A673 (cell line): ENCODE data around the gene ZBTB21. TPM values are rescaled to one million over a fixed set of nuclear protein-coding genes. Genes with fewer than 3 reads are reported as not detected.

Source experiments
- BruUV-seq: library from RNA; stranded (reverse); fragments of 400-500 nt; replicated peaks from 2 replicates; lab custom pipeline; 2021; lab: Mats Ljungman, UMichigan
- CTCF ChIA-PET: fragments of 300-600 bp; sonication (Branson Sonifier 250); formaldehyde crosslinking; loops from one replicate; lab custom pipeline; 2022; ENCODE audit warnings: antibody characterized with exemption; lab: Charles Lee
- POLR2A ChIA-PET: fragments of 300-600 bp; sonication (Branson Sonifier 250); formaldehyde crosslinking; loops from one replicate; lab custom pipeline; 2022; ENCODE audit warnings: antibody characterized with exemption; ENCODE audit not compliant: low non-redundant PET; lab: Charles Lee
- DNase-seq: peaks from one replicate; pipeline ENCODE4 v3.0.0-alpha.2; 2015; ENCODE audit warnings: low spot score
- H3K27ac ChIP-seq: fragments of 200-600 bp; sonication (generic); 2 replicates; pipeline ENCODE4 v1.5.1; 2016; ENCODE audit warnings: mixed run types, low read depth, mild to moderate bottlenecking, mixed read lengths, antibody characterized with exemption, low read length; ENCODE audit not compliant: poor library complexity, severe bottlenecking
- H3K27me3 ChIP-seq: fragments of 200-600 bp; sonication (generic); replicated peaks from 2 replicates; pipeline ENCODE4 v1.6.1; 2017; ENCODE audit warnings: mixed run types, low read depth, mild to moderate bottlenecking, mixed read lengths, antibody characterized with exemption, low read length; ENCODE audit not compliant: insufficient read depth, poor library complexity
- H3K36me3 ChIP-seq: fragments of 200-600 bp; sonication (generic); 2 replicates; pipeline ENCODE4 v1.6.1; 2016; ENCODE audit warnings: mixed run types, mild to moderate bottlenecking, mixed read lengths, antibody characterized with exemption, low read length; ENCODE audit not compliant: insufficient read depth, poor library complexity, severe bottlenecking
- H3K4me1 ChIP-seq: fragments of 200-600 bp; sonication (generic); 2 replicates; pipeline ENCODE4 v1.6.1; 2017; ENCODE audit warnings: mixed run types, mild to moderate bottlenecking, mixed read lengths, antibody characterized with exemption, low read length; ENCODE audit not compliant: insufficient read depth, poor library complexity, severe bottlenecking
- H3K4me3 ChIP-seq: fragments of 200-600 bp; sonication (generic); 2 replicates; pipeline ENCODE4 v1.5.1; 2016; ENCODE audit warnings: low read depth, mixed run types, mild to moderate bottlenecking, mixed read lengths, low read length; ENCODE audit not compliant: poor library complexity, severe bottlenecking
- H3K9me3 ChIP-seq: fragments of 200-600 bp; sonication (generic); 2 replicates; pipeline ENCODE4 v1.6.1; 2016; ENCODE audit warnings: mixed run types, low read depth, mild to moderate bottlenecking, mixed read lengths, antibody characterized with exemption, low read length; ENCODE audit not compliant: poor library complexity, severe bottlenecking
- EZH2 ChIP-seq: fragments of 200-600 bp; sonication (generic); IDR thresholded peaks from 2 replicates; pipeline ENCODE4 v1.6.1; 2017; ENCODE audit warnings: borderline replicate concordance, low read depth, mild to moderate bottlenecking, mixed read lengths, antibody characterized with exemption, low read length; ENCODE audit not compliant: poor library complexity, severe bottlenecking
- intact Hi-C: fragments of 100-400 bp; cut with micrococcal nuclease; formaldehyde crosslinking; loops from one replicate; pipeline ENCODE4 v1.10.0; 2022; ENCODE audit not compliant: unreplicated experiment
- total RNA-seq: library from RNA; stranded (reverse); gene quantifications from 2 replicates; pipeline ENCODE4 v1.2.3, GENCODE V29; 2021
- TF ChIP-seq, protein P1 (sequence below): fragments of 300-800, 200-600 bp; sonication (generic); conservative IDR thresholded peaks from 2 replicates; pipeline ENCODE4 v1.5.1; 2017; ENCODE audit warnings: low read depth, mild to moderate bottlenecking, antibody characterized with exemption, low read length, moderate library complexity, mixed read lengths

The ZBTB21 gene
- total RNA-seq, 1 experiment from 2014 or later = 20.7 TPM

DNA sequence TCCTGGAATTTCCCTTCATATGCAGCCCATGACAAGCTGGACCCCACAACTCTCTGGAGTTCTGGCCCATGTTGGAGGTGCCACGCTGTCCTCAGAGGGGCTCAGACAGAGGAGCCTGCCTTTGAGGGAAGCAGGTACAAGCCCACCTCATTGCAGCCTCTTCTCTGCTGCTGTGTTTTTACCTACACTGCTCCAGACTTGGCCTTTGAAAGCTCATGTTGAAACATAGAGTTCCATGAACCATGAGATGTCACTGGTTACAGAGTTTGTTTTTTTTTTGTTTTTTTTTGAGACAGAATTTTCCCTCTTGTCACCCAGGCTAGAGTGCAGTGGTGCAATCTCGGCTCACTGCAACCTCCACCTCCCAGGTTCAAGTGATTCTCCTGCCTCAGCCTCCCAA lies 22.1 kb upstream of the ZBTB21 start:
- Histone ChIP-seq H3K9me3 (no peaks in the 10 kb centered on the region), H3K4me1 (no peaks in the 10 kb centered on the region), H3K4me3 (no peak overlapping the region), H3K27me3 (no peaks in the 10 kb centered on the region), H3K27ac (no peak overlapping the region), H3K36me3 (no peaks in the 10 kb centered on the region)
- CTCF ChIA-PET = no interaction called here
- intact Hi-C loops = no loop called here
- no TSS peak for BruUV-seq
- DNase-seq = no peak
- POLR2A ChIA-PET = no interaction called here
- no peak for TF ChIP-seq EZH2
- TF ChIP-seq, protein P1, sequence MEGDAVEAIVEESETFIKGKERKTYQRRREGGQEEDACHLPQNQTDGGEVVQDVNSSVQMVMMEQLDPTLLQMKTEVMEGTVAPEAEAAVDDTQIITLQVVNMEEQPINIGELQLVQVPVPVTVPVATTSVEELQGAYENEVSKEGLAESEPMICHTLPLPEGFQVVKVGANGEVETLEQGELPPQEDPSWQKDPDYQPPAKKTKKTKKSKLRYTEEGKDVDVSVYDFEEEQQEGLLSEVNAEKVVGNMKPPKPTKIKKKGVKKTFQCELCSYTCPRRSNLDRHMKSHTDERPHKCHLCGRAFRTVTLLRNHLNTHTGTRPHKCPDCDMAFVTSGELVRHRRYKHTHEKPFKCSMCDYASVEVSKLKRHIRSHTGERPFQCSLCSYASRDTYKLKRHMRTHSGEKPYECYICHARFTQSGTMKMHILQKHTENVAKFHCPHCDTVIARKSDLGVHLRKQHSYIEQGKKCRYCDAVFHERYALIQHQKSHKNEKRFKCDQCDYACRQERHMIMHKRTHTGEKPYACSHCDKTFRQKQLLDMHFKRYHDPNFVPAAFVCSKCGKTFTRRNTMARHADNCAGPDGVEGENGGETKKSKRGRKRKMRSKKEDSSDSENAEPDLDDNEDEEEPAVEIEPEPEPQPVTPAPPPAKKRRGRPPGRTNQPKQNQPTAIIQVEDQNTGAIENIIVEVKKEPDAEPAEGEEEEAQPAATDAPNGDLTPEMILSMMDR = no peak

DNA sequence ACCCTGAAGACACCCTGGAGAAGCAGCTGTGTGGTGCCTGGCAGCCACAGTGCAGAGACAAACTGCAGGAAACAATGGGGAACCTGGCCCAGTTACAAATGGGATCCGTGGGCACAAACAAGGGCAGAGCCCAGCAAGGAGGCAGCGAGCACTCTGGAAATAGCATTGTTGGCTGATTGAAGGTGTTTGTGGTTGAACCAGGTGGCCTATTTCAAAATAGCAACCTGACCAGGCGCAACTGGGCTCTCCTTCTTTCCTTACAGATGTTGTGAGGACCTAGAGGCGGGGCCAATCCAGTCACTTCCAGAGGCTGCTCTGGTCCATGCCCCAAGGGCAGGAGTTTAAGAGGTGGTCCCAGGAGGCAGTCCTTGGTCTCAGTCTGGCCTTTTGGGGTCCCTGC lies 21.7 kb upstream of the ZBTB21 start:
- ChIA-PET CTCF (no interaction called here), POLR2A (no interaction called here)
- H3K4me1 ChIP-seq = no peaks in the 10 kb centered on the region
- TF ChIP-seq EZH2 = no peak
- TF ChIP-seq, protein P1 = no peak
- no peaks in the 10 kb centered on the region for H3K9me3 ChIP-seq
- H3K4me3 ChIP-seq = no peak overlapping the region
- no peaks in the 10 kb centered on the region for H3K36me3 ChIP-seq
- no peak for DNase-seq
- no TSS peak for BruUV-seq
- intact Hi-C loops = no loop called here
- H3K27ac ChIP-seq = no peak overlapping the region
- no peaks in the 10 kb centered on the region for H3K27me3 ChIP-seq

DNA sequence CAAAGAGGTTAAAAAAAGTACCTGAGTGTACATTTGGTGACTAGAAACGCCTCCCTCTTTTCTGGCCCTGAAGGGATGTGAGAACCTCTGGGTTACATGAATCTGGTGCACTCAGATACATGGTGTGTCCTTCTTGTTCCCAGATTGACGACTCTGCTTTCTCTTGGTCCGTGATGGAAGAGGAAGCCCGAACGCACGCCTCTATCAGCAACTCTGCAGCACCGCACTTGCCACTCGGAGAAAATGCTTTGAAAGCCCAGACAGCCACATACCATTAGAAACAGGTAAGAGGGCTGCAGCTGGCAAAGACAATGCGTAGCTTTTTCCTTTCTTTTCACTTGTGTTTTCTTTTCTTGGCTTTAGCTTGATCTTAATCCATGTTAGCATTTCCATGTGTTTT lies 21.1 kb upstream of the ZBTB21 start:
- no peaks in the 10 kb centered on the region for H3K27me3 ChIP-seq
- no TSS peak for BruUV-seq
- H3K4me1 ChIP-seq = no peaks in the 10 kb centered on the region
- H3K9me3 ChIP-seq = no peaks in the 10 kb centered on the region
- POLR2A ChIA-PET = no interaction called here
- CTCF ChIA-PET = no interaction called here
- H3K4me3 ChIP-seq = no peak overlapping the region
- no peak overlapping the region for H3K27ac ChIP-seq
- intact Hi-C loops = no loop called here
- no peak for DNase-seq
- TF ChIP-seq EZH2 = no peak
- H3K36me3 ChIP-seq = no peaks in the 10 kb centered on the region

DNA sequence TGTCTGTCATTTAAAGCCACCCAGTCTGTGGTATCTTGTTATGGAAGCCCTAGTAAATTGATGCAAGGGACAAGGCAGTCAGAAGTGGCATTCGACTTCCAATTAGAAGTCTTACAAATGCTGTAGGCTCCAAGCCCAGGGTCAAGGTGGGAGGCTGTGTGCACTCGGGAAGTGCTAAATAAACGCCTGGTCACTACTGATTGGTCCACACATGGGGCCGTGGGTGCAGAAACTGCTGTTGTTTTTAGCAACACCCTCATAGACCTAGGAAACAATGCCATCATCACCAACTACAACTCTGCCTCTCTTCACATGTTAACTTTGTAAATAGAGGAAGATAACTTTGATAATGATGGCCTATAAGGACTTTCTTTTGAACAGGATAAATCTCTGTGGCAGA lies 20.2 kb upstream of the ZBTB21 start:
- POLR2A ChIA-PET = no interaction called here
- intact Hi-C loops = no loop called here

More for the DNA sequence above, 20.2 kb upstream of the ZBTB21 start:
- H3K27me3 ChIP-seq = no peaks in the 10 kb centered on the region
- H3K36me3 ChIP-seq = no peaks in the 10 kb centered on the region
- no TSS peak for BruUV-seq
- no peaks in the 10 kb centered on the region for H3K4me1 ChIP-seq
- no peak overlapping the region for H3K27ac ChIP-seq
- no peak for DNase-seq
- CTCF ChIA-PET = no interaction called here
- TF ChIP-seq, protein P1 = no peak
- TF ChIP-seq EZH2 = no peak
- H3K4me3 ChIP-seq = no peak overlapping the region
- H3K9me3 ChIP-seq = no peaks in the 10 kb centered on the region
